ENCODE measurements around the gene TAF7.
A peak's percentile ranks its signal among the peaks of the same experiment; 100 is the strongest.

The TAF7 gene

GRCh38 chr5:141306630-141307029 is 14.0 kb downstream of the TAF7 start:
- Histone ChIP-seq H3K9me3 (ENCODE audit: control insufficient read depth, insufficient read depth, low read depth, low read length) (no peaks in the 10 kb centered on the region; the same call in 1 of the 2 replicates), H3K4me3 (ENCODE audit: low read depth, low read length) (no peak overlapping the region), H3K4me1 (ENCODE audit: control insufficient read depth, insufficient read depth, low read length) (no peaks in the 10 kb centered on the region), H3K27ac (ENCODE audit: extremely low read depth, low read depth, low read length) (no peak overlapping the region), H3K36me3 (ENCODE audit: control insufficient read depth in 2 of 2, insufficient read depth in 1 of 2, low read length in 2 of 2) (no peaks in the 10 kb centered on the region)
- ChIA-PET CTCF (interaction anchor here (0.7 kb wide), 1 partner anchor 14 kb away, joined by 4 read pairs; the partner anchor contains the start of gene TAF7), POLR2A (no interaction called here)
- TF ChIP-seq ZNF146 (tag by site-specific recombination; IDR thresholded peaks at IDR 0.05) (peak; percentile 31; the same call in 1 of the 2 replicates), ZBTB48 (tag by site-specific recombination; IDR thresholded peaks at IDR 0.05) (no peak)

GRCh38 chr5:141303756-141304155 is 16.8 kb downstream of the TAF7 start, which contains the start of gene SLC25A2:
SLC25A2 (minus strand) TSS chr5:141304049; CDS start chr5:141303865, 184 bp downstream.
- CTCF ChIA-PET, result interaction anchor here (0.6 kb wide), 1 partner anchor 155 kb away, joined by 3 read pairs; no protein-coding TSS in a partner anchor
- no peak for TF ChIP-seq ZNF223 (tag by site-specific recombination; IDR thresholded peaks at IDR 0.05)
- no peak for TF ChIP-seq OVOL3 (tag by site-specific recombination; IDR thresholded peaks at IDR 0.05)
- TF ChIP-seq ZNF488 (tag by site-specific recombination; IDR thresholded peaks at IDR 0.05), result no peak
- TF ChIP-seq ELK4 (IDR thresholded peaks at IDR 0.05; ENCODE audit: borderline replicate concordance, low read depth, low read length), result no peak
- TF ChIP-seq KLF7 (tag by site-specific recombination; IDR thresholded peaks at IDR 0.05; ENCODE audit: borderline replicate concordance), result no peak
- no peak for TF ChIP-seq ZNF354C (tag by site-specific recombination; IDR thresholded peaks at IDR 0.05; ENCODE audit: borderline replicate concordance, low read depth)
- no peak for TF ChIP-seq ZNF416 (tag by site-specific recombination; IDR thresholded peaks at IDR 0.05)
- TF ChIP-seq CTCF (tag by site-specific recombination; IDR thresholded peaks at IDR 0.05), result no peak
- TF ChIP-seq RBAK (tag by site-specific recombination; IDR thresholded peaks at IDR 0.05), result no peak
- no peak for TF ChIP-seq ZNF707 (tag by site-specific recombination; IDR thresholded peaks at IDR 0.05)
- no peak for TF ChIP-seq ZNF23 (tag by site-specific recombination; IDR thresholded peaks at IDR 0.05; ENCODE audit: borderline replicate concordance)
- no peak for TF ChIP-seq ZNF266 (tag by site-specific recombination; IDR thresholded peaks at IDR 0.05; ENCODE audit: low read depth)
- no peak for TF ChIP-seq ZNF146 (tag by site-specific recombination; IDR thresholded peaks at IDR 0.05)
- TF ChIP-seq ZNF518A (tag by site-specific recombination; conservative IDR thresholded peaks at IDR 0.05; ENCODE audit: low read depth), result no peak
- no peak for TF ChIP-seq YY2 (tag by site-specific recombination; IDR thresholded peaks at IDR 0.05)
- Histone ChIP-seq H3K9me3 (ENCODE audit: control insufficient read depth, insufficient read depth, low read depth, low read length) (no peaks in the 10 kb centered on the region; the same call in 1 of the 2 replicates), H3K4me1 (ENCODE audit: control insufficient read depth, insufficient read depth, low read length) (no peaks in the 10 kb centered on the region), H3K27ac (ENCODE audit: extremely low read depth, low read depth, low read length) (no peak within 1 kb of the TSS), H3K4me3 (ENCODE audit: low read depth, low read length) (no peak within 1 kb of the TSS), H3K36me3 (ENCODE audit: control insufficient read depth in 2 of 2, insufficient read depth in 1 of 2, low read length in 2 of 2) (no peaks in the 10 kb centered on the region)
- POLR2A ChIA-PET, result no interaction called here
